AG09309 (cell line): Measurements from ENCODE around the gene CADM1.

ENCODE experiments used
- DNase-seq: peaks from one replicate; pipeline ENCODE4 v3.0.0-alpha.2; 2010; ENCODE audit warnings: low read depth
- H3K4me3 ChIP-seq: 2 replicates; pipeline ENCODE4 v1.5.1; 2011; ENCODE audit warnings: mild to moderate bottlenecking, low read depth, low read length, moderate library complexity; ENCODE audit not compliant: control insufficient read depth
- TF ChIP-seq, protein P1 (sequence below): IDR thresholded peaks from 2 replicates; pipeline ENCODE4 v1.5.1; 2011; ENCODE audit warnings: mild to moderate bottlenecking, low read depth, low read length, inconsistent platforms; ENCODE audit not compliant: insufficient read depth, control insufficient read depth; ENCODE audit errors: missing control alignments

The CADM1 gene

DNA sequence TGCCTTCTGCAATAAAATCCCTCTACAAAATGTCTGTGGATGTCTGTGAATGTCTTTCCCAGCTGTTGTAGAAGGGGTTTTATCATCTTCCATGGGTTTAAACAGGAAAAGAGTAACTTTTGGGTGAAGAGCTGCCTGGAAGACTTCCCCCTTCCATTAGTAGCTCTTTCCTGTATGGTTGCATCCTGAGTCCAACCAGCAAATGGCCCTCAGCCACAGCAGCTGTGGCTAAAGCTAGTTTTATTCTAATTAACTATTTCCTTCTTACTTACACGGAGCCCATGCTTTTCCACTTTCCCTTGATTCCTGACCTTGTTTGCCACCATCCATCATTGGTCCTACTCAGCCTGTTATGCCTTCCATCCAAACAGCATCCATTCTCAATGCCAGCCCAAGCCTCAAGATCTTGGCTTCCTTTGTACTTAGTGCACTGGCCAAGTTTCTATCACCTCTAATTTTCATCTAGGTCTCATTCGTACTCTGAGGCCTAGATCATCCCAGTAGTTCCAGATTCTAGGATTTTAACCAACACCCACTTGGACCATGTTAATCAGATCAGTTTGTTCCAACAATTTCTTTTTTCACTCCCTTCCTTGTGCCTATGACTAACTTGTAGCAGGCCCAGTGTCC, 41.5 kb upstream of the CADM1 start:
- TF ChIP-seq, protein P1, sequence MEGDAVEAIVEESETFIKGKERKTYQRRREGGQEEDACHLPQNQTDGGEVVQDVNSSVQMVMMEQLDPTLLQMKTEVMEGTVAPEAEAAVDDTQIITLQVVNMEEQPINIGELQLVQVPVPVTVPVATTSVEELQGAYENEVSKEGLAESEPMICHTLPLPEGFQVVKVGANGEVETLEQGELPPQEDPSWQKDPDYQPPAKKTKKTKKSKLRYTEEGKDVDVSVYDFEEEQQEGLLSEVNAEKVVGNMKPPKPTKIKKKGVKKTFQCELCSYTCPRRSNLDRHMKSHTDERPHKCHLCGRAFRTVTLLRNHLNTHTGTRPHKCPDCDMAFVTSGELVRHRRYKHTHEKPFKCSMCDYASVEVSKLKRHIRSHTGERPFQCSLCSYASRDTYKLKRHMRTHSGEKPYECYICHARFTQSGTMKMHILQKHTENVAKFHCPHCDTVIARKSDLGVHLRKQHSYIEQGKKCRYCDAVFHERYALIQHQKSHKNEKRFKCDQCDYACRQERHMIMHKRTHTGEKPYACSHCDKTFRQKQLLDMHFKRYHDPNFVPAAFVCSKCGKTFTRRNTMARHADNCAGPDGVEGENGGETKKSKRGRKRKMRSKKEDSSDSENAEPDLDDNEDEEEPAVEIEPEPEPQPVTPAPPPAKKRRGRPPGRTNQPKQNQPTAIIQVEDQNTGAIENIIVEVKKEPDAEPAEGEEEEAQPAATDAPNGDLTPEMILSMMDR = no peak
- DNase-seq = no peak

DNA sequence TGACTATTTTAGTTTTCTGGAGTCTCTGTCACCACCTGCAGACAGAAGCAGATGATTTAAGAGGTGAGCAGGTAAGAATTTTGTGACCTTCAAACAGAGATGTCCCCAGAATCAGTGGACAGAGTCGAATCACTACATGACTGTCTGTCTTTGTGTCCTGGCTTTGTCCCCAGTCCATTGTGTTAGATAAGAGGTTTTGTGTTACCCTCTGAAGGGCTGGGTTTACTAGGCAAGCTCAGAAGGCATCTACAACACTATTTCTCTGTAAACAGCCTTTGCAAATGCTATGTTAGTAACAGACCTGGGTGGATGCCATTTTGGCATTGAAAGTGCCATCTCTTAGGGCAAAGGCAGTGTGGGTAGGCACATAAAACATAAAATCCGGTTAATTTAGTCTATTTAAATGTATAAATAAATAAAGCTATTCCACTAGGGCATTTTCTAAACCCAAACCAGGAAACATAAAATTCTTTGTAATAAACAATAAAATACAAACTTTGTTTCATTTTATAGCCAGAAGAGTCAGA, 40.3 kb upstream of the CADM1 start:
- TF ChIP-seq, protein P1 = no peak
- no peak overlapping the region for H3K4me3 ChIP-seq
- no peak for DNase-seq

More for the DNA sequence above, 41.5 kb upstream of the CADM1 start:
- H3K4me3 ChIP-seq = no peak overlapping the region

DNA sequence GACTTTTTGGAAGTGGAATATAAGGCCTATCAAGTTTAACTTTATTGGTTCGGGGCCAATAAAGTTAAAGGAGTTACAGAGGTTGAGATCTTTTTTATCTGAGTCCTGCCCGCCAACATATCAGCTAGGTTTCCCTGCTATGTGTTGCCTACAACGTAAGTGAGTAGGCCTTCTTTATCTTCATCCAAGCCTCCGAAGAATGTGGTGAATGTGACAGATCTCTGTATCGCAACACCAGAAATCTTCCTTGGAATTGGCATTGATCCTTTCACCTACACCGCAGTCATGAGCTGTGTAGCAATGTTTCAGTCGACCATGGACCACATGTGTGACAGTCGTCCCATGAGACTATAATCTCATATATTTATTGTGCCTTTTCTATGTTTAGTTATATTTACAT, 37.3 kb upstream of the CADM1 start:
- H3K4me3 ChIP-seq = no peak overlapping the region
- TF ChIP-seq, protein P1 = no peak
- no peak for DNase-seq

DNA sequence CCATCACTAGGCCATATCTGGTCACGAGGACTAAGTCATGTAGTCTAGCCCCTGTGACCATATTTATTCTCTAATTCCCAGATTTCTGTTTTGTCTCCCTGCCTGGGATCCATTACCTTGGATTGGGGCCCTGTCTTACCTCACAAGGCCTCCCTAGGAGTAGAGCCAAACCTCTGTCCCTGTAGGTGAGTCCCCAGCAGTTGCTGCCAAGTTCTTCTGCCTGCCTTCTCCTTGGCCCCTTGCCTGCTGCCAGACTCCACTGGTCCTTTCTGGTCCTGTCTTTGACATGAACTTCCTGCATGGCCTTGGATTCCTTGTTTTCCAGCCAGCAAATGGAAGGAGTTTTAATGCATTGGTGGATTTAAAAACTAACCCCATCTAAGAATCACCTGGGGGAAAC, 35.6 kb upstream of the CADM1 start:
- no peak overlapping the region for H3K4me3 ChIP-seq
- no peak for DNase-seq
- TF ChIP-seq, protein P1 = no peak

DNA sequence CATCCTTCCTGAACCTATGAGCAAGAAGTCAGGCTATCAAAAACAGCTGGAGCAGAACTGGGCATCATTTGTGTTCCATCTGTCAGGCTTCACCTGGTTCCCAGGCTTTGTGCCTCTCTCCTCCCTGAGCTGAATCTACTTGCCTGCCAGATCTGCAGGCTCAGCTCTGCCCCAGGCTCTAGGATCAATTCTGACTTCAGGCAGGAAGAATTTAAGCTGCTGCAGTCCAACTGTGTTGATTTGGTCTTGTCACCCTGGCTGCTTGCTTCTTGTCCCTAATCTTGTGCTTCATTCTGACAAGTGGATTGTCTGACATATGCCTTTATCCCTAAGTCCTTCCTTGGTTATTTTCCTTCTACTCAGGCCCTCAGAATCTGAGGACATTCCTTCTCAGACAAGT, 31.6 kb upstream of the CADM1 start:
- no peak for DNase-seq

DNA sequence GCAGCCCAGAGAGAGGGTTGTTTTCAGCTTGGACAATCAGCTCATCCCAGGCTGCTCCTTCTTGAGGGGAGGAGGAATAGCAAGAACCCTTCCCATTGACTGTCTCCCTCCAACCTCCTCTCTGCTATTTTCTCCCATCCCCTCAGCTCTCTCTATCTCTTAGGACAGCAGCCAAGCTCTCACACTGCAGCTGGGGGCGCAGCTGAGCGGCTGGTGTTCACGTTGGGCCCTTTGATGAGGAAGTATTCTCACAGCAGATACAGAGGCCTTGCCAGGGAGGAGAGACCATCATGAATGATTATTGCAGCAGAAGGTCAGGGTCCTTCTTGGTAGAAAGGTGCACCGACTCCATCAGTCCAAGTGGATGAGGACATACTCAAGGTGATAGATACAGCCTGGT, 26.5 kb upstream of the CADM1 start:
- DNase-seq = no peak
- TF ChIP-seq, protein P1 = no peak

More for the DNA sequence above, 31.6 kb upstream of the CADM1 start:
- TF ChIP-seq, protein P1 = no peak
- H3K4me3 ChIP-seq = no peak overlapping the region

More for the DNA sequence above, 26.5 kb upstream of the CADM1 start:
- no peak overlapping the region for H3K4me3 ChIP-seq
